ENCODE results near the gene RAB40B.

DNA sequence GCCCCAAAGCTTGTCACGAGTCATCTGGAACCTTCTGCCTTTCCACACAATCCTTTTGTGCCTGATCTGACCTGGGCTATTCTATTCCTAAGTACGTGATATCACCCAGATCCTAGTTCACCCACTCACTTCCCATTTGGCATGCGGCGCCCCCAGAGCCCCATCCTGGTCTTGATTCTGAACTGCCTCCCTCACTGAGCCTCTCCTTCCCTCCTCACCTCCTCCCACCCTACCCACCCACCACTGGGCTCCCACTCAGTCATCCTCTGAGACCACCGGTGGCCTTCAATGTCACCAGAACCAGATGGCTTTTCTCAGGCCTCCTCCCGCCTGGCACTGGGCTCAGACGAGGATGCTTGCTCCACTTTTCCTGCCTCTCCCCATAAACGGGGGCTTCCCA, 68.8 kb downstream of the RAB40B start:
- TF ChIP-seq, protein P1, sequence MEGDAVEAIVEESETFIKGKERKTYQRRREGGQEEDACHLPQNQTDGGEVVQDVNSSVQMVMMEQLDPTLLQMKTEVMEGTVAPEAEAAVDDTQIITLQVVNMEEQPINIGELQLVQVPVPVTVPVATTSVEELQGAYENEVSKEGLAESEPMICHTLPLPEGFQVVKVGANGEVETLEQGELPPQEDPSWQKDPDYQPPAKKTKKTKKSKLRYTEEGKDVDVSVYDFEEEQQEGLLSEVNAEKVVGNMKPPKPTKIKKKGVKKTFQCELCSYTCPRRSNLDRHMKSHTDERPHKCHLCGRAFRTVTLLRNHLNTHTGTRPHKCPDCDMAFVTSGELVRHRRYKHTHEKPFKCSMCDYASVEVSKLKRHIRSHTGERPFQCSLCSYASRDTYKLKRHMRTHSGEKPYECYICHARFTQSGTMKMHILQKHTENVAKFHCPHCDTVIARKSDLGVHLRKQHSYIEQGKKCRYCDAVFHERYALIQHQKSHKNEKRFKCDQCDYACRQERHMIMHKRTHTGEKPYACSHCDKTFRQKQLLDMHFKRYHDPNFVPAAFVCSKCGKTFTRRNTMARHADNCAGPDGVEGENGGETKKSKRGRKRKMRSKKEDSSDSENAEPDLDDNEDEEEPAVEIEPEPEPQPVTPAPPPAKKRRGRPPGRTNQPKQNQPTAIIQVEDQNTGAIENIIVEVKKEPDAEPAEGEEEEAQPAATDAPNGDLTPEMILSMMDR (IDR thresholded peaks at IDR 0.05; ENCODE audit: low read length): no peak
- no peak for TF ChIP-seq EZH2 (optimal IDR thresholded peaks at IDR 0.05; ENCODE audit: low read depth, low read length)
- TF ChIP-seq EZH2phosphoT487 (IDR thresholded peaks at IDR 0.05; ENCODE audit: low read length): no peak
